IPS DF 4.7 (cell line): ENCODE measurements around the gene TES.

Experiments
- DNase-seq: peaks from one replicate; pipeline ENCODE4 v3.0.0-alpha.2; 2013; ENCODE audit warnings: low spot score; ENCODE audit errors: extremely low read depth

Gene TES

GRCh38 chr7:116193329-116194087 is 16.8 kb upstream of the TES start:
- no peak for DNase-seq

GRCh38 chr7:116194115-116194514 is 16.2 kb upstream of the TES start:
- DNase-seq, result no peak

- no peak for DNase-seq
Measured at GRCh38 chr7:116195451-116195850, 14.9 kb upstream of the TES start.

- DNase-seq, result no peak
Measured at GRCh38 chr7:116196947-116197346, 13.4 kb upstream of the TES start.

GRCh38 chr7:116197360-116197759 is 13.0 kb upstream of the TES start:
- DNase-seq, result no peak

- DNase-seq, result no peak
Measured at GRCh38 chr7:116198748-116199410, 11.5 kb upstream of the TES start.

GRCh38 chr7:116200963-116201362 is 9.4 kb upstream of the TES start:
- DNase-seq, result no peak

- no peak for DNase-seq
Measured at GRCh38 chr7:116206141-116206540, 4.2 kb upstream of the TES start.

- no peak for DNase-seq
Measured at GRCh38 chr7:116208919-116209318, 1.4 kb upstream of the TES start.

- DNase-seq, result no peak
Measured at GRCh38 chr7:116209561-116210070, 723 bp upstream of the TES start.

- DNase-seq, result no peak
Measured at GRCh38 chr7:116211006-116211912, 920 bp downstream of the TES start.

GRCh38 chr7:116211913-116212596 is 1.7 kb downstream of the TES start:
- DNase-seq, result no peak

GRCh38 chr7:116212869-116213268 is 2.5 kb downstream of the TES start:
- no peak for DNase-seq

- DNase-seq, result no peak
Measured at GRCh38 chr7:116213361-116214130, 3.2 kb downstream of the TES start.

- DNase-seq, result no peak
Measured at GRCh38 chr7:116214921-116215320, 4.6 kb downstream of the TES start.

GRCh38 chr7:116215551-116215950 is 5.2 kb downstream of the TES start:
- no peak for DNase-seq

- DNase-seq, result no peak
Measured at GRCh38 chr7:116216956-116217571, 6.7 kb downstream of the TES start.

GRCh38 chr7:116218051-116218645 is 7.8 kb downstream of the TES start:
- no peak for DNase-seq

GRCh38 chr7:116218747-116219146 is 8.4 kb downstream of the TES start:
- DNase-seq, result no peak

GRCh38 chr7:116219288-116219687 is 8.9 kb downstream of the TES start:
- no peak for DNase-seq
